GM10266 (cell line): Measurements from ENCODE around the gene LURAP1L.

ENCODE experiments used
- DNase-seq: peaks from one replicate; pipeline ENCODE4 v3.0.0; 2012; ENCODE audit errors: extremely low spot score
- TF ChIP-seq, protein P1 (sequence below): IDR thresholded peaks from 2 replicates; pipeline ENCODE4 v1.5.1; 2012; ENCODE audit warnings: mild to moderate bottlenecking, low read depth; ENCODE audit not compliant: control insufficient read depth, insufficient read depth; ENCODE audit errors: missing control alignments

LURAP1L gene

DNA sequence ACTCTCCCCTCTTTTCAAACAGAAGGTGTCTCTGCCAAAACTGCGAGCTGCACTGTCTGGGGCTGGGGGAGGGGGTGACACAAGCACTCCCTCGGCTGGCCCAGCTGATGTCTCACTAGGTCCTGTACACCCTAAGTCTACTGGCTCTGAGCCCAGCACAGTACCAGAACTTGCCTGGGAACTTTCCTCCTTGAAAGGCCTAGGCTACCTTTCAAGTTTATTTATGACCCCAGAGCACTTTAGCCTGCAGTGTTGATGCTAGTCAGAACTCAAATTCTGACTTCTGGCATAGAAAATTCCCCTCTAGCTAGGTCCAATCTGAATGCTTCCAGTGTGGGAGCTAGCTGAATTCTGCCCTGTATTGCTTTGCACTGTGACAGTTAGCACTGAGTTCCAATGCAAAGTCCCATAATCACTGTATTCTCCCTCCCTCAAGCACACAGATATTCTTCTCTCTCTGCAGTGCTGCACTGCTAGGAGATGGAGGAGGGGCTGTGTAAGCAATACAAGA lies 10.5 kb downstream of the LURAP1L start:
- TF ChIP-seq, protein P1, sequence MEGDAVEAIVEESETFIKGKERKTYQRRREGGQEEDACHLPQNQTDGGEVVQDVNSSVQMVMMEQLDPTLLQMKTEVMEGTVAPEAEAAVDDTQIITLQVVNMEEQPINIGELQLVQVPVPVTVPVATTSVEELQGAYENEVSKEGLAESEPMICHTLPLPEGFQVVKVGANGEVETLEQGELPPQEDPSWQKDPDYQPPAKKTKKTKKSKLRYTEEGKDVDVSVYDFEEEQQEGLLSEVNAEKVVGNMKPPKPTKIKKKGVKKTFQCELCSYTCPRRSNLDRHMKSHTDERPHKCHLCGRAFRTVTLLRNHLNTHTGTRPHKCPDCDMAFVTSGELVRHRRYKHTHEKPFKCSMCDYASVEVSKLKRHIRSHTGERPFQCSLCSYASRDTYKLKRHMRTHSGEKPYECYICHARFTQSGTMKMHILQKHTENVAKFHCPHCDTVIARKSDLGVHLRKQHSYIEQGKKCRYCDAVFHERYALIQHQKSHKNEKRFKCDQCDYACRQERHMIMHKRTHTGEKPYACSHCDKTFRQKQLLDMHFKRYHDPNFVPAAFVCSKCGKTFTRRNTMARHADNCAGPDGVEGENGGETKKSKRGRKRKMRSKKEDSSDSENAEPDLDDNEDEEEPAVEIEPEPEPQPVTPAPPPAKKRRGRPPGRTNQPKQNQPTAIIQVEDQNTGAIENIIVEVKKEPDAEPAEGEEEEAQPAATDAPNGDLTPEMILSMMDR: no peak
- DNase-seq: no peak

GRCh38 chr9:12785941-12786340 lies 11.1 kb downstream of the LURAP1L start:
- TF ChIP-seq, protein P1: no peak

DNA sequence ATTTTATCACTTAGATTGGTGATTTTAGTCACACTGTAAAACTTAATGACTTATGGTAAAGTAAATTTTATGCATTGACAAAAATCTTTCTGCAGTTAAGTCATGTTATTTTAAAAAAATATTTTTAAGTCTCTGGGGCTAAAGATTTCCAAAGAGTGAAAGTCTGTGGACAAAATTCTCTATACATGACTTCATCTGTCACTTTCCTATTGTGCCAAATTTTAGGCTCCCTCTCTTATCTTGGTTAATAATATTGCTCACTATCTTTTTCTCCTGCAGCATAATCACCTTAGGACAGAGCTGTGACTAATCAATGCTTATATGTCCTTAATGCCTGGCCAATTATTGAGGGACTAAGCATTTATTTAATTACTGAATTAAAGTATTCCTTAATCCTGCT lies 15.2 kb downstream of the LURAP1L start:
- TF ChIP-seq, protein P1: no peak
- DNase-seq: no peak

More at GRCh38 chr9:12785941-12786340, 11.1 kb downstream of the LURAP1L start:
- DNase-seq: no peak

DNA sequence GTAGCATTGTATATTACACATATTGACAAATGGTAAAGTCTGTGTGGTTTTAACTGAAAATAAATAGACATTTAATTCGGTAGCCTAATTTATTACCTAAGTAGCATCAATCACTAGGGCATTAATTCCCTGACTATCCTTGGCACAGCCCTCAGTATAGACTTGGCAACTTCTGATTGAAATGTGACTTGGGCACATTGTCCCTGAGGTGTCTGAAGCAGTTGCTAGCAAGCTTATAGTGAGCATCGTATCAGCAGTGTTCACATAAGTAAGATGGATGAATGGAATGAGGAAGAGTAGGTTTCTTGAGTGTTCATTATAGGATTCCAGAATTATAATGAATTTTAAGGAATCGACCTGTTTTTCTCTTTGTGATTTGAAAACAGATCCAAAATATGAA lies 16.1 kb downstream of the LURAP1L start:
- TF ChIP-seq, protein P1: no peak
- DNase-seq: no peak

DNA sequence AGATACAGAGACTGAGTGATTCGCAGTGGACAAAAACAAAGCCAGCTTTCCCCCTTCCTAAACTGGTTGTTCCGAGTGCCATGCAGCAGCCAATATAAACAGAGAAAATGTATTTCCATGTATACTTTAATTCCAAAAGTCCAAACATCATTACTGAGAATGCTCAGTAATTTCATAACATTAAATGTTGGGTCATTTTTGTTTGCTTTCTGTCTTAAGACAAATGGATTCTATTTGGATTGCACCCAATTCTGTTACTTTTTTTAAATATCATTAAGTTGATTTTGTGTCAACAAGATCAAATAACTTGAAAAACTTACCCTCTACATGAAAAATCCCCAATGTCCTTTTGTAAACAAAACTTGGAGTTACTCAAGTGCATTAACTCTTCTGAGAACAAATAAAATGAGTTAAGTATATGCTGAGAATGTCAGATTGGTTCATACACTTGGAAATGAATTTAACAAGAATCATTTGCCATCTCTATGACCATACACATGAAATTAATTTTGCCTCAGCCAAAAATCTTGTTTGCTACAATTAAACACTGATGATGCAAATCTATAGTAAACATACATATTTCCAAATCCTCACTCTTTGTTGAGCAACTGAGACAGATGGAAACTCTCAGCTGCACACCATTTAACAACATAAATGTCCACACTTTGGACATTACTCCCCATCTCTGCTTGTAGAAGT lies 19.4 kb downstream of the LURAP1L start:
- no peak for DNase-seq
- TF ChIP-seq, protein P1: no peak

GRCh38 chr9:12796601-12797000 lies 21.8 kb downstream of the LURAP1L start:
- DNase-seq: no peak
- TF ChIP-seq, protein P1: no peak

- TF ChIP-seq, protein P1: no peak
- DNase-seq: no peak
Measured at GRCh38 chr9:12797037-12797436, 22.2 kb downstream of the LURAP1L start.
